VCaP (cell line): ENCODE measurements around the gene PTGS1.
"Not testable (repeated sequence)": the region's sequence is repeated elsewhere in the genome, so short reads cannot be mapped to it uniquely, and the experiment has no call there.

Source experiments
- H3K27ac ChIP-seq: fragments of 450-650 bp; 2 replicates; pipeline ENCODE4 v1.5.1; 2017
- CTCF ChIP-seq: fragments of 450-650 bp; conservative IDR thresholded peaks from 2 replicates; pipeline ENCODE4 v1.5.1; 2017; ENCODE audit warnings: mild to moderate bottlenecking, moderate library complexity

The PTGS1 gene

GRCh38 chr9:122370869-122371755 is at the start of gene PTGS1:
Gene PTGS1 (plus strand): TSS chr9:122371024. CDS start chr9:122371085, 61 bp downstream.
- no peak for TF ChIP-seq CTCF

GRCh38 chr9:122322553-122322952 is 48.3 kb upstream of the PTGS1 start:
- no peak for TF ChIP-seq CTCF
- no peak overlapping the region for H3K27ac ChIP-seq

More at GRCh38 chr9:122370869-122371755, at the start of gene PTGS1:
- H3K27ac ChIP-seq: no peak within 1 kb of the TSS; the same call in 1 of the 2 replicates

GRCh38 chr9:122324665-122325064 is 46.2 kb upstream of the PTGS1 start:
- not testable (repeated sequence) for H3K27ac ChIP-seq

GRCh38 chr9:122325124-122325523 is 45.7 kb upstream of the PTGS1 start:
- no peak overlapping the region for H3K27ac ChIP-seq
- TF ChIP-seq CTCF: no peak

- TF ChIP-seq CTCF: no peak
- H3K27ac ChIP-seq: no peak overlapping the region
These were observed 43.6 kb upstream of the PTGS1 start for GRCh38 chr9:122327175-122327574.

- no peak overlapping the region for H3K27ac ChIP-seq
- no peak for TF ChIP-seq CTCF
These were observed 41.2 kb upstream of the PTGS1 start for GRCh38 chr9:122329597-122329996.

GRCh38 chr9:122330466-122330865 is 40.4 kb upstream of the PTGS1 start:
- H3K27ac ChIP-seq: not testable (repeated sequence)

GRCh38 chr9:122331523-122331927 is 39.3 kb upstream of the PTGS1 start:
- no peak overlapping the region for H3K27ac ChIP-seq
- no peak for TF ChIP-seq CTCF
